ENCODE data around the gene ROCK1. TPM values are rescaled to one million over a fixed set of nuclear protein-coding genes. Genes with fewer than 3 reads are reported as not detected.

ROCK1 gene
- 59.9 TPM for total RNA-seq (ENCODE audit: unreplicated experiment)
- long read RNA-seq, partial matches to known transcripts = 15 of 18 reads
- long read RNA-seq, other reads (novel, unspliced or antisense) = 3 of 18 reads

- Mint-ChIP-seq H3K27me3 (ENCODE audit: unreplicated experiment) (peaks cover 3% of the 10 kb centered on the region), H3K27ac (ENCODE audit: unreplicated experiment) (peak within 1 kb of the TSS; percentile 96), H3K9me3 (ENCODE audit: unreplicated experiment) (peaks cover 10% of the 10 kb centered on the region), H3K4me3 (ENCODE audit: unreplicated experiment) (peak within 1 kb of the TSS; percentile 92), H3K36me3 (ENCODE audit: unreplicated experiment) (peaks cover 4% of the 10 kb centered on the region), H3K4me1 (ENCODE audit: low read depth, unreplicated experiment) (peaks cover 8% of the 10 kb centered on the region)
- no peak for TF ChIP-seq CTCF (IDR thresholded peaks at IDR 0.05; ENCODE audit: partially characterized antibody, unreplicated experiment)
- DNase-seq = peak; percentile 100
Observed at GRCh38 chr18:21111346-21112139, at the start of gene ROCK1. Gene ROCK1, minus strand, starts transcription at chr18:21111813. Its CDS starts 903 bp downstream, at chr18:21110910.

GRCh38 chr18:21155443-21155842 is 43.8 kb upstream of the ROCK1 start:
- peaks cover 4% of the 10 kb centered on the region for H3K27me3 Mint-ChIP-seq (ENCODE audit: unreplicated experiment)
- no peak for TF ChIP-seq CTCF (IDR thresholded peaks at IDR 0.05; ENCODE audit: partially characterized antibody, unreplicated experiment)
- H3K36me3 Mint-ChIP-seq (ENCODE audit: unreplicated experiment) = peaks cover 6% of the 10 kb centered on the region

GRCh38 chr18:21146016-21146415 is 34.4 kb upstream of the ROCK1 start:
- Mint-ChIP-seq H3K27me3 (ENCODE audit: unreplicated experiment) (no peaks in the 10 kb centered on the region), H3K9me3 (ENCODE audit: unreplicated experiment) (no peaks in the 10 kb centered on the region), H3K4me3 (ENCODE audit: unreplicated experiment) (no peak overlapping the region), H3K27ac (ENCODE audit: unreplicated experiment) (no peak overlapping the region), H3K4me1 (ENCODE audit: low read depth, unreplicated experiment) (no peaks in the 10 kb centered on the region), H3K36me3 (ENCODE audit: unreplicated experiment) (no peaks in the 10 kb centered on the region)
- DNase-seq = no peak
- no peak for TF ChIP-seq CTCF (IDR thresholded peaks at IDR 0.05; ENCODE audit: partially characterized antibody, unreplicated experiment)

More at GRCh38 chr18:21155443-21155842, 43.8 kb upstream of the ROCK1 start:
- Mint-ChIP-seq H3K4me3 (ENCODE audit: unreplicated experiment) (no peak overlapping the region), H3K27ac (ENCODE audit: unreplicated experiment) (no peak overlapping the region), H3K9me3 (ENCODE audit: unreplicated experiment) (peaks cover 6% of the 10 kb centered on the region), H3K4me1 (ENCODE audit: low read depth, unreplicated experiment) (no peaks in the 10 kb centered on the region)
- no peak for DNase-seq

GRCh38 chr18:21145371-21145770 is 33.8 kb upstream of the ROCK1 start:
- Mint-ChIP-seq H3K9me3 (ENCODE audit: unreplicated experiment) (no peaks in the 10 kb centered on the region), H3K4me3 (ENCODE audit: unreplicated experiment) (no peak overlapping the region), H3K27ac (ENCODE audit: unreplicated experiment) (no peak overlapping the region), H3K27me3 (ENCODE audit: unreplicated experiment) (no peaks in the 10 kb centered on the region), H3K36me3 (ENCODE audit: unreplicated experiment) (no peaks in the 10 kb centered on the region), H3K4me1 (ENCODE audit: low read depth, unreplicated experiment) (no peaks in the 10 kb centered on the region)
- TF ChIP-seq CTCF (IDR thresholded peaks at IDR 0.05; ENCODE audit: partially characterized antibody, unreplicated experiment) = no peak
- DNase-seq = no peak
